ENCODE measurements around the gene ODF2L.

ODF2L gene, protein sequence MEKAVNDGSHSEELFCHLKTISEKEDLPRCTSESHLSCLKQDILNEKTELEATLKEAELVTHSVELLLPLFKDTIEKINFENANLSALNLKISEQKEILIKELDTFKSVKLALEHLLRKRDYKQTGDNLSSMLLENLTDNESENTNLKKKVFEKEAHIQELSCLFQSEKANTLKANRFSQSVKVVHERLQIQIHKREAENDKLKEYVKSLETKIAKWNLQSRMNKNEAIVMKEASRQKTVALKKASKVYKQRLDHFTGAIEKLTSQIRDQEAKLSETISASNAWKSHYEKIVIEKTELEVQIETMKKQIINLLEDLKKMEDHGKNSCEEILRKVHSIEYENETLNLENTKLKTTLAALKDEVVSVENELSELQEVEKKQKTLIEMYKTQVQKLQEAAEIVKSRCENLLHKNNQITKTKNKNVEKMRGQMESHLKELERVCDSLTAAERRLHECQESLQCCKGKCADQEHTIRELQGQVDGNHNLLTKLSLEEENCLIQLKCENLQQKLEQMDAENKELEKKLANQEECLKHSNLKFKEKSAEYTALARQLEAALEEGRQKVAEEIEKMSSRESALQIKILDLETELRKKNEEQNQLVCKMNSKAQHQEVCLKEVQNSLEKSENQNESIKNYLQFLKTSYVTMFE

DNA sequence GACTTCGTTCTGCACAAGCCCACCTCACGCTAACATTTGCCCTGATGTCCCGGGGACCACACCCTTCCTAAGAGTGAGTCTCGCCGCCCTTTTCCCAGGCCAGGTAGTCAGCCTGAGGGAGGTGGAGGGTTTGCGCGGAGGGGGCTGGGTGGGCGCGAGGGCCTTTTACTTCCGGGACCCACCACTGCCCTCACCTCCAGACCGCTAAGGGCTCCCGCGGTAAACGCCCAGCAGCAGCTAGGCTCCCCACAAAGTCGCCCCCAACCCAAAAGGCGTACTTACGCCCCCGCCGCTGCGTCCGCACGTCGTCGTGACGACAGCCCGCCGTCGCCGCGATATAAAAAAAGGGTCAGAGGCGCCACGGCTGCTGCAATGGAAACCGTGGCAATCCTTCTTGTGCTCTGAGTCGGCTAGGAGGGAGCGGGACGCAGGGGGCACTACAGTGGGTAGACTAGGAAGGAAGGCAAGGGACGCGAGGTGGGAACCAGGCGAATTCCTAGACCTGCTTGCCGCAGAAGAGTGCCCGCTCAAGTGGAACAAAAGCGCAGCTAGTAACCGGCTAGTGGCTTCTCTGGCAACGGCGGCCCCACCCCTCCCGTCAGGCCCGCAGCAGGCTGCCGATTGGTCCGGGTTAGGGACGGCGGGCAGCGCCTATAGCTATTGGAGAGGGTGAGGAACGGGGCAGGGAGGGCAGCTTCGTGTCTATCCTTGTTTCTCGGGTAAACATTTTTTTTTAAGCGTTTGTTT is at the start of gene ODF2L:
Gene ODF2L, minus strand, starts transcription at position 573 of the 747 bp plus-strand sequence. CDS start 9,296 bp downstream, outside the sequence.
- H3K4me3 ChIP-seq (ENCODE audit: low read depth, low read length): peak within 1 kb of the TSS; percentile 79

GRCh38 chr1:86445919-86446318 is 49.8 kb upstream of the ODF2L start:
- H3K4me3 ChIP-seq (ENCODE audit: low read depth, low read length): no peak overlapping the region

GRCh38 chr1:86441997-86442396 is 45.9 kb upstream of the ODF2L start:
- H3K4me3 ChIP-seq (ENCODE audit: low read depth, low read length): no peak overlapping the region

DNA sequence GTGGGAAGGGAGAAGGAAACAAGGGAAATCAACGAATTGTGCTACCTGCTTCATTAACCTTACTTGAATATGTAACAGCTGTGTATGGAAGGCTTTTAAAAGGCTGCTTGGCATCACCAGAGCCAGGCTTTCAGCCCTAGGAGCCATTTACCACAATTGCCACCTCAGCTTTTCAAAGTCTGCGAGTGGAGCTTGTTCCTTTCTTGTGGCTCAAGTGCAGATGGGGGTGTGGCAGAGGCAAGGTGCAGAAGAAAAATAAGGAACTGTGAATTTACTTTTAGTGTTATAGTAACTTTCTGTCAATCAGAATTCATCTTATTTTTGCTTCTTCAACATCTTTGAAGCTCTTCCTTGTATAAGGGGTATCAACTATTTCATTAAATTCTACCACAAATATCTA is 45.5 kb upstream of the ODF2L start:
- H3K4me3 ChIP-seq (ENCODE audit: low read depth, low read length): no peak overlapping the region

- no peak overlapping the region for H3K4me3 ChIP-seq (ENCODE audit: low read depth, low read length)
Measured at GRCh38 chr1:86436041-86436440, 39.9 kb upstream of the ODF2L start.

DNA sequence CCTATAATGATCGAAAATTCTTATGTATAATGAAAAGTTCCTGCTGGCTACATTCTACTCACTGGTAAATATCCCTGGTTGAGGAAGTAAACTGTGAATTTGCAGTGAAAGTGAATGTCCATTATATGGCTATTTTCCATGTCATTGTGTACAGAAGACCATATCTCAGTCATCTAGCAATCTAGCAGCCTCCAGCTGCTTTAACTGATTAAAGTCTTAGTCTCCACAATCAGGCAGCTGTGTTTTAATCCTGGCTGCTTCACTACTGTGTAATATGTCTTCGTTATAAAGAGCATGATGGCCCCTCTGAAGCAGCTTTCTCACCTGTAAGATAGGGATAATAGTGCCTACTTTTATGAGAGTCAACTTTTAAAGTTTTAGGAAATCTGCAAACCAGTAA is 39.2 kb upstream of the ODF2L start:
- no peak overlapping the region for H3K4me3 ChIP-seq (ENCODE audit: low read depth, low read length)

- H3K4me3 ChIP-seq (ENCODE audit: low read depth, low read length): no peak overlapping the region
Measured at GRCh38 chr1:86434059-86434458, 37.9 kb upstream of the ODF2L start.

DNA sequence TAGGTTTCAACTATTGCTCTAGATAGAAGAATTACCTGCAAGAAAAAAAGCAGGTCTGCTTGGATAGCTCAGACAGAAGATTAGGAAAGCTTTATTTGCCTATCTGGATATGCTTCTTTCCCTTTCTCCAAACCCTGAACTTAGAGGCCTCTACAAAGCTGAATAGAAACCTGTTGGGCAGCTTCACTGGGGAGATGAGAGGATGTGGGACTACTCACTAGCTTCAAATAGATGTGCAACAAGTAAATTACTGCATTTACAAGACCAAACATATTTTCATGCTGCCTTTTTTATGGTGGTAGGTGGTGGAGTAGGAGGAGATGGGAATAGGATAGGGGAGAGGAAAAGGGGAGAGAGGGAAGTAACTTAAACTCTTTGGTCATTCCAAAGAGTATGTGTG is 34.3 kb upstream of the ODF2L start:
- no peak overlapping the region for H3K4me3 ChIP-seq (ENCODE audit: low read depth, low read length)

- no peak overlapping the region for H3K4me3 ChIP-seq (ENCODE audit: low read depth, low read length)
Measured at GRCh38 chr1:86429835-86430234, 33.7 kb upstream of the ODF2L start.

- H3K4me3 ChIP-seq (ENCODE audit: low read depth, low read length): no peak overlapping the region
Measured at GRCh38 chr1:86429122-86429725, 33.1 kb upstream of the ODF2L start.

GRCh38 chr1:86423873-86424272 is 27.8 kb upstream of the ODF2L start, which contains the start of gene CLCA2:
Gene CLCA2, plus strand, starts transcription at chr1:86424171. Its CDS starts 77 bp downstream, at chr1:86424248.
- H3K4me3 ChIP-seq (ENCODE audit: low read depth, low read length): no peak within 1 kb of the TSS

GRCh38 chr1:86423473-86423872 is 27.4 kb upstream of the ODF2L start:
- H3K4me3 ChIP-seq (ENCODE audit: low read depth, low read length): no peak overlapping the region

DNA sequence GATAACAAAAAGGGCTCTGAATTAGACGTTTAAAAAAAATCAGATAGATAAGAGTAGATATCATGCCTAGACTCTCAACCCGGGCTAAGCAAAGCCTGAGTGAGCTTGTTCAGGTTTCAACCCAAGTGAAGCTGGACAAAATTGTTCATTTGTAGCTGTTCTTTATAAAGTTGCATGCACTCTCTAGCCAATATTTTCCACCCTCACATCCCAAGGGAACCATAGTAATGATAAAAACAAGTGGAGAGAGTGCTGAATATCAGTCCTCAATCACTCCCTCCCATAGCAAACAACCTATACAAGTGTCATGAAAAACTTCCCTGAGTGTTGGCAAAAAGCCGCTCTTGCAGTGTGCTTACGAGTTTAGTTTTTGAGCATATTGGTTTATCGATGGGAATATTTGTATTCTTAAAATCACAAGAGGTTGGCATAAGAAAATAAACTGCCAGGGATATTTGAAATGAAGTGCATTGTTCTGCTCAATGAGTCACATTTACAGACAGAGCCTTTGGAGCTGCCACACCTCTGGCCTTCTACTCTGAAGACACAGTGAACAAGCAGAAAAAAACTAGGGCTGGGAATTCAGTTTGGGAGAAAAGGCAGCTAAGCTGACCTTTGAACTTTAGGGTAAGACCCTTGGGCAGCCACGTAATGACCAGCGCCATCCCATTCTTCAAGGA is 25.6 kb upstream of the ODF2L start:
- H3K4me3 ChIP-seq (ENCODE audit: low read depth, low read length): no peak overlapping the region

DNA sequence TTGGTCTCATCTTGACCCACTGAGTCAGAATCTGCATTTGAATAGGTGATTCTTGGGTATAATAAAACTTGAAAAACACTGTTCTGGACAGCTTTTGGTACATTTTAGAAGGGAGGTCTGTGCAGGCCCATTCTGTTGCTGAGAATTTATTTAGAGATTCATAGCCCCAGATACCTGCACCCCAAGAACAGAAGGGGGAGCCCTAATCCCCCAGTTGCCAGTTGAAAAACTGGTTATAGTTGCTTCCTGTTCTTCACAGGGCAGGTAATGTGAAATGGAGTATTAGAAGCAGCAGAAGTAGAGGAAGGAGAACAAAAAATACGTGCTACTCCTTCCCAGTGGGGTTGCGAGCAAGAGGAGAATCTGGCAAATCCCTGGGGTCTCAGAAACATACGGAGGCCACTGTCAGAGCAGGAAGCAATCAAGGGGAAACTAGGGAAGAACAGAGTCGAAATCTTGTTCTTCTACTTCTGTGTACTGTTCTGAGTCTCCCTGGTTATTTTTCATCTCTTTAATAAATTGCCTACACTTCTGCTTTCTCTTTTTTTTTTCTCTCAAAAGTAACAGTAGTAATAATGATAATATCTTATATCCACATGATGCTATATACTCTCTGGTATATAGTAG is 23.3 kb upstream of the ODF2L start:
- no peak overlapping the region for H3K4me3 ChIP-seq (ENCODE audit: low read depth, low read length)

GRCh38 chr1:86416343-86416742 is 20.2 kb upstream of the ODF2L start:
- no peak overlapping the region for H3K4me3 ChIP-seq (ENCODE audit: low read depth, low read length)

- no peak overlapping the region for H3K4me3 ChIP-seq (ENCODE audit: low read depth, low read length)
Measured at GRCh38 chr1:86410879-86411278, 14.8 kb upstream of the ODF2L start.

GRCh38 chr1:86409416-86410021 is 13.4 kb upstream of the ODF2L start:
- H3K4me3 ChIP-seq (ENCODE audit: low read depth, low read length): no peak overlapping the region

GRCh38 chr1:86396498-86396890 is 371 bp upstream of the ODF2L start:
- peak overlapping the region; percentile 79 for H3K4me3 ChIP-seq (ENCODE audit: low read depth, low read length)

DNA sequence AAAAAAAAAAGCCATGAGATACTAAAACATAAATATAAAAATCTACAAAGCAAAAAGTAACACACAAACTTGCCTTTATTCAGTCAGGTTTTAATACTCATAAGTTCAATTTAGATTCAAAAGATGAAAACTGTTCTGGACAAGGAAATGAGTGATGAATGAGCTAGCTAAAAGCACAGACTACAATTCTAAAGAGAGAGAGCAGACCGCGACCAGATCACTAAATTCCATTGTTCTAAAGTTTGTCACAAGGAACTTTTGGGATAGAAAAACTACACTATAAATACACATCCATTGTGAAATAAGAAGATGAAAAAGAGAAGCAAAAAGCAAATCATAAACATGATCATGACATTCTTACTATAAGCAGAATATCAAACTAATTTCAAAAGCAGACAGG is 1.7 kb downstream of the ODF2L start:
- no peak overlapping the region for H3K4me3 ChIP-seq (ENCODE audit: low read depth, low read length)

DNA sequence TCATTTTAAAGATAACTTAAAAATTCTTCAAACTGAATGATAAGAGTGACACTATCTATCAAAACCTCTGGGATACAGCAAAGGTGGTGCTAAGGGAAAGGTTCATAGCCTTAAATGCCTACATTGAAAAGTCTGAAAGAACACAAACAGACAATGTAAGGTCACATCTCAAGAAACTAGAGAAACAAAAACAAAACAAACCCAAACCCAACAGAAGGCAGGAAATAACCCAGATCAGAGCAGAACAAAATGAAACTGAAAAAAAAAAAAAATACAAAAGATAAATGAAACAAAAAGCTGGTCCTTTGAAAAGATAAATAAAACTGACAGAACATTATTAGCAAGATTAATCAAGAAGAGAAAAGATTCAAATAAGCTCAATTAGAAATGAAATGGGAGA is 6.8 kb downstream of the ODF2L start:
- no peak overlapping the region for H3K4me3 ChIP-seq (ENCODE audit: low read depth, low read length)

Data from iPS-11a (cell line).